Dermis microvascular lymphatic vessel endothelial cell (primary cell): Measurements from ENCODE around the gene FRMD4A. TPM values are rescaled to one million over a fixed set of nuclear protein-coding genes. Genes with fewer than 3 reads are reported as not detected.

Experiments
- DNase-seq, 2 donors: peaks; one replicate each; pipeline versions ENCODE4 v3.0.0 to v3.0.0-alpha.2; 2010; ENCODE audit warnings: low read depth in 2 of 2
- total RNA-seq: library from RNA; depleted of rRNA; stranded (reverse); fragments of >200 nt; gene quantifications from 2 replicates; pipeline ENCODE4 v1.2.1, GENCODE V29; 2014

Gene FRMD4A
- total RNA-seq, 1 donor from 2014 or later: 16.3 TPM

GRCh38 chr10:14191407-14191806 is 139.3 kb downstream of the FRMD4A start:
- DNase-seq: no peak

- no peak for DNase-seq
These were observed 140.0 kb downstream of the FRMD4A start for GRCh38 chr10:14190702-14191101.

- no peak for DNase-seq
These were observed 144.5 kb downstream of the FRMD4A start for GRCh38 chr10:14186245-14186644.

GRCh38 chr10:14185316-14186045 is 145.2 kb downstream of the FRMD4A start:
- peak in 1 of 2 donors; percentile 16 for DNase-seq

GRCh38 chr10:14184841-14185315 is 145.8 kb downstream of the FRMD4A start:
- no peak for DNase-seq

- no peak for DNase-seq
These were observed 147.9 kb downstream of the FRMD4A start for GRCh38 chr10:14182781-14183180.

GRCh38 chr10:14181567-14181936 is 149.2 kb downstream of the FRMD4A start:
- DNase-seq: no peak

GRCh38 chr10:14180911-14181566 is 149.7 kb downstream of the FRMD4A start:
- no peak for DNase-seq

GRCh38 chr10:14179251-14179650 is 151.5 kb downstream of the FRMD4A start:
- no peak for DNase-seq

GRCh38 chr10:14173706-14174594 is 156.8 kb downstream of the FRMD4A start:
- peak in 1 of 2 donors; percentile 9 for DNase-seq

GRCh38 chr10:14173391-14173705 is 157.4 kb downstream of the FRMD4A start:
- DNase-seq: no peak

GRCh38 chr10:14172336-14172950 is 158.3 kb downstream of the FRMD4A start:
- no peak for DNase-seq

GRCh38 chr10:14171336-14171735 is 159.4 kb downstream of the FRMD4A start:
- DNase-seq: no peak

- DNase-seq: no peak
These were observed 167.2 kb downstream of the FRMD4A start for GRCh38 chr10:14163377-14164086.

- no peak for DNase-seq
These were observed 167.9 kb downstream of the FRMD4A start for GRCh38 chr10:14162629-14163344.

- no peak for DNase-seq
These were observed 168.7 kb downstream of the FRMD4A start for GRCh38 chr10:14162061-14162460.

GRCh38 chr10:14160299-14160698 is 170.4 kb downstream of the FRMD4A start:
- DNase-seq: no peak

GRCh38 chr10:14158575-14158974 is 172.1 kb downstream of the FRMD4A start:
- DNase-seq: no peak

- DNase-seq: no peak
These were observed 174.6 kb downstream of the FRMD4A start for GRCh38 chr10:14156104-14156503.

- DNase-seq: peak in 1 of 2 donors; percentile 3
These were observed 177.1 kb downstream of the FRMD4A start for GRCh38 chr10:14153570-14154055.
